Measurements from ENCODE around the gene ERMN. TPM values are rescaled to one million over a fixed set of nuclear protein-coding genes. Genes with fewer than 3 reads are reported as not detected.

ERMN gene
- total RNA-seq, 3 donors from 2014 or later (not counting 1 experiment from before 2014, with no cell fraction given): 13.5 to 14.4 (median 14.0) TPM

DNA sequence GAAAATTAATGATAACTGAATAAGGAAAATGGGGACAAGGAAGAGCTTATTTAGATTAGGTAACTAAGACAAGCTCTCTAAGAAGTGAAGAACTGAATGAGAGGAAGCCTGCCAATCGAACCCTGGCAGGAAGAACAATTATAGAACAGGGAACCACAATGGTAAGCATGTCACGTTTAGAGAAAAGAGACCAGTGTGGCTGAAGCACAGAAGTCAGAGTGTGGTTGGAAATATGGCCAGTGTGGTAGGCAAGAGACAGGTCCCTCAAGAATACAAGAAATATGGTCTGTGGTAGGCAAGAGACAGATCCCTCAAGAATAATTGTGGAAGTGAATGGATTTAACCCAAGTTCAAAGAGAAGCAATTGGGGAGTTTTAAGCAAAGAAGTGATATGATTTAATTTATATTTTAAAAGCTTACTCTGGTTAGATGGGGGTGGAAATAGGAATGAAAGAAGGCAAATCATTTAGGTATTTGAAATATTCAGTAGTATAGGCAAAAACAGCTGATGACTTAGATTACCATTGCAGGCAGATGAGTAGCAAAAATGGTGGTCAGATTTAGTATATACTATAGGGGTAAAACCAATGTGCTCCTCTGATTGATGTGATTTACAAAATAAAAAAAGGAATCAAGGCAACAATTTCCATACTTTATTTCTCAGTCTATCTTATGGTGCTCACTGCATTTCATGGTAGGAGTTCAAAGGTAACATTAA, 38.8 kb upstream of the ERMN start:
- no peaks in the 10 kb centered on the region for H3K27me3 ChIP-seq (ENCODE audit: control insufficient read depth, insufficient read depth, low read length)
- TF ChIP-seq, protein P1, sequence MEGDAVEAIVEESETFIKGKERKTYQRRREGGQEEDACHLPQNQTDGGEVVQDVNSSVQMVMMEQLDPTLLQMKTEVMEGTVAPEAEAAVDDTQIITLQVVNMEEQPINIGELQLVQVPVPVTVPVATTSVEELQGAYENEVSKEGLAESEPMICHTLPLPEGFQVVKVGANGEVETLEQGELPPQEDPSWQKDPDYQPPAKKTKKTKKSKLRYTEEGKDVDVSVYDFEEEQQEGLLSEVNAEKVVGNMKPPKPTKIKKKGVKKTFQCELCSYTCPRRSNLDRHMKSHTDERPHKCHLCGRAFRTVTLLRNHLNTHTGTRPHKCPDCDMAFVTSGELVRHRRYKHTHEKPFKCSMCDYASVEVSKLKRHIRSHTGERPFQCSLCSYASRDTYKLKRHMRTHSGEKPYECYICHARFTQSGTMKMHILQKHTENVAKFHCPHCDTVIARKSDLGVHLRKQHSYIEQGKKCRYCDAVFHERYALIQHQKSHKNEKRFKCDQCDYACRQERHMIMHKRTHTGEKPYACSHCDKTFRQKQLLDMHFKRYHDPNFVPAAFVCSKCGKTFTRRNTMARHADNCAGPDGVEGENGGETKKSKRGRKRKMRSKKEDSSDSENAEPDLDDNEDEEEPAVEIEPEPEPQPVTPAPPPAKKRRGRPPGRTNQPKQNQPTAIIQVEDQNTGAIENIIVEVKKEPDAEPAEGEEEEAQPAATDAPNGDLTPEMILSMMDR (IDR thresholded peaks at IDR 0.05): no peak
- WGBS (ENCODE audit: insufficient coverage): 0% methylated on average over 2 of the region's 2 CpGs
- Mint-ChIP-seq H3K4me3 (peak overlapping the region; percentile 57), H3K27me3 (ENCODE audit: low read depth in 2 of 2) (no peaks in the 10 kb centered on the region), H3K9me3 (peaks cover 4 to 10% of the 10 kb centered on the region in 2 donors), H3K36me3 (peaks cover 15% of the 10 kb centered on the region), H3K4me1 (peaks cover 31 to 37% of the 10 kb centered on the region in 2 donors), H3K27ac (peak overlapping the region; percentile 76 to 77)
- no peaks in the 10 kb centered on the region for H3K36me3 ChIP-seq (ENCODE audit: control insufficient read depth, insufficient read depth, low read length)
- H3K27ac ChIP-seq (ENCODE audit: low read length): no peak overlapping the region
- H3K9me3 ChIP-seq (ENCODE audit: control insufficient read depth, insufficient read depth, low read length): peaks cover 8% of the 10 kb centered on the region
- ATAC-seq (peak in 1 of 3 donors; percentile 53), DNase-seq (no peak)
- H3K4me1 ChIP-seq (ENCODE audit: control insufficient read depth, insufficient read depth, low read length): peaks cover 4% of the 10 kb centered on the region
- intact Hi-C loops (cut with micrococcal nuclease): no loop called here
- no peak overlapping the region for H3K4me3 ChIP-seq (ENCODE audit: low read length)

DNA sequence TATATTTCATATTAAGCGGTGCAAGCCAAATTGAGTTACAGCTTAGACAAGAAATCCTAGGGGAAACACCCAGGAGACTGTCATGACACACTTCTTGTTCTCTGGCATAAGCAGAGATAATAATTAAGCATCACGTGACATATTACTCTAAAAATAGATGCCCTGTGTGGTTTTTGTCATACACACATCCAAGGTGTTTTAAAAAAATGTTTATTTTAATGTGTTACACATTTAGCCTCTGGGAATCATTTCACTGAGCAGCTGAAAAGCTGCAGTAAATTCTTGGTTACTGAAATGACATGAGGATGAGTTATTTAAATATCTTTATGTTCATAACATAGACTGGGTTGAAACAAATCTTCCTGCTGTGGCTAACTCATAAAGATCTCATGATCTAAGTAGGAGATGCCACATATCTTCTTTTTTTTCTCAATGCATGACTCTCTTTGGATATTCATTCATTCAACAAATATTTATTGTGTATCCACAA, 38.0 kb upstream of the ERMN start:
- Histone ChIP-seq H3K27ac (ENCODE audit: low read length) (no peak overlapping the region), H3K4me3 (ENCODE audit: low read length) (no peak overlapping the region), H3K36me3 (ENCODE audit: control insufficient read depth, insufficient read depth, low read length) (no peaks in the 10 kb centered on the region), H3K27me3 (ENCODE audit: control insufficient read depth, insufficient read depth, low read length) (no peaks in the 10 kb centered on the region), H3K9me3 (ENCODE audit: control insufficient read depth, insufficient read depth, low read length) (peaks cover 8% of the 10 kb centered on the region), H3K4me1 (ENCODE audit: control insufficient read depth, insufficient read depth, low read length) (peaks cover 4% of the 10 kb centered on the region)
- DNase-seq (no peak), ATAC-seq (peak in 2 of 3 donors; percentile 32 to 47)
- H3K27me3 Mint-ChIP-seq (ENCODE audit: low read depth in 2 of 2): no peaks in the 10 kb centered on the region
- 92% methylated on average over 1 of the region's 2 CpGs for WGBS (ENCODE audit: insufficient coverage)
- peaks cover 15% of the 10 kb centered on the region for H3K36me3 Mint-ChIP-seq
- H3K9me3 Mint-ChIP-seq: peaks cover 4 to 10% of the 10 kb centered on the region in 2 donors
- intact Hi-C loops (cut with micrococcal nuclease): no loop called here
- peak overlapping the region; percentile 76 to 77 for H3K27ac Mint-ChIP-seq
- peak overlapping the region; percentile 57 for H3K4me3 Mint-ChIP-seq
- H3K4me1 Mint-ChIP-seq: peaks cover 31 to 37% of the 10 kb centered on the region in 2 donors
- TF ChIP-seq, protein P1 (IDR thresholded peaks at IDR 0.05): no peak

DNA sequence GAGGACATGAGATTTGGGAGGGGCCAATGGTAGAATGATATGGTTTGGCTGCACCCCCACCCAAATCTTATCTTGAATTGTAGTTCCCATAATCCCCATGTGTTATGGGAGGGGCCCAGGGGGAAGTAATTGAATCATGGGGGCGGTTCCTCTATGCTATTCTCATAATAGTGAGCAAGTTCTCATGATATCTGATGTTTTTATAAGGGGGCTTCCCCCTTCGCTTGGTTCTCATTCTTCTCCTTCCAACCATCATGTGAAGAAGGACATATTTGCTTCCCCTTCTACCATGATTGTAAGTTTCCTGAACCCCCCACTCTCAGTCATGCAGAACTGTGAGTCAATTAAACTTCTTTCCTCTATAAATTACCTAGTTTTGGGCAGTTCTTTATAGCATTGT, 37.0 kb upstream of the ERMN start:
- Mint-ChIP-seq H3K4me3 (peak overlapping the region; percentile 22), H3K27ac (no peak overlapping the region), H3K4me1 (peaks cover 37% of the 10 kb centered on the region in 2 donors), H3K9me3 (peaks cover 4 to 10% of the 10 kb centered on the region in 2 donors), H3K27me3 (ENCODE audit: low read depth in 2 of 2) (no peaks in the 10 kb centered on the region), H3K36me3 (peaks cover 15% of the 10 kb centered on the region)
- WGBS (ENCODE audit: insufficient coverage): 80% methylated on average over 1 of the region's 2 CpGs
- Histone ChIP-seq H3K36me3 (ENCODE audit: control insufficient read depth, insufficient read depth, low read length) (no peaks in the 10 kb centered on the region), H3K9me3 (ENCODE audit: control insufficient read depth, insufficient read depth, low read length) (peaks cover 8% of the 10 kb centered on the region), H3K4me3 (ENCODE audit: low read length) (no peak overlapping the region), H3K4me1 (ENCODE audit: control insufficient read depth, insufficient read depth, low read length) (peaks cover 4% of the 10 kb centered on the region), H3K27ac (ENCODE audit: low read length) (no peak overlapping the region), H3K27me3 (ENCODE audit: control insufficient read depth, insufficient read depth, low read length) (no peaks in the 10 kb centered on the region)
- intact Hi-C loops (cut with micrococcal nuclease): no loop called here
- ATAC-seq (no peak), DNase-seq (no peak)
- TF ChIP-seq, protein P1 (IDR thresholded peaks at IDR 0.05): no peak
